ENCODE measurements around the gene SMIM20.

Gene SMIM20

DNA sequence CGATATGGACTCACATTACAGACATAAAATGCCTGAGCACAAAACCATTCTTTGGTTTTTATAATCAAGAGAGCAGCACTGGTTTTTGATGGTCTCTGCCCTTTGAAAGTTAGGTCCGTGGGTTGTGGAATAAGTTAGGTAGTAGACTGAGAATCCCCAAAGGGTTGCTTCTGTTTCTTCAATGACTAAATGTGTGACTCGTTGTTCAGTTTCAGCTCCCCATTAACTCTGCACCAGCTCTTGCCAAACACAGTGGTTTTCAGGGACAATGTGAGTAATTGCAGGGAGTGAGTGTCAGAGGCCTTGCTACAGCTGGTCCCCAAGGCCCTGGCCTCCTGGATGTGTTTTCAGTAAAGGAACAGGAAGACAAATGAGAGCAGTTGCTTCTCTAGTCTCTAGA, 24.8 kb downstream of the SMIM20 start:
- Histone ChIP-seq H3K4ac (ENCODE audit: low read length) (no peak overlapping the region), H3K9me3 (replicated peaks in 1 of 2; ENCODE audit: control insufficient read depth in 2 of 2, insufficient read depth in 1 of 2, low read depth in 1 of 2, low read length in 2 of 2) (no peaks in the 10 kb centered on the region), H3K4me1 (ENCODE audit: control insufficient read depth in 2 of 2, insufficient read depth in 1 of 2, low read depth in 1 of 2, low read length in 2 of 2) (no peaks in the 10 kb centered on the region), H3K23ac (ENCODE audit: low read depth, low read length, poor library complexity) (no peak overlapping the region), H3K4me2 (ENCODE audit: insufficient read depth, low read length, poor library complexity, severe bottlenecking) (no peak overlapping the region), H2BK12ac (ENCODE audit: low read length) (no peak overlapping the region), H2AFZ (ENCODE audit: low read length) (no peak overlapping the region), H2BK120ac (ENCODE audit: low read depth, low read length) (no peak overlapping the region), H2BK5ac (ENCODE audit: low read length) (no peak overlapping the region), H2AK5ac (ENCODE audit: low read depth, low read length) (no peak overlapping the region), H3K27ac (replicated peaks; ENCODE audit: low read length) (no peak overlapping the region), H3K9ac (ENCODE audit: low read depth, low read length, poor library complexity) (no peak overlapping the region), H3K4me3 (ENCODE audit: low read length in 2 of 2) (no peak overlapping the region), H2BK15ac (ENCODE audit: low read length) (no peak overlapping the region), H4K8ac (ENCODE audit: low read depth, low read length) (no peak overlapping the region), H4K91ac (ENCODE audit: low read depth, low read length, poor library complexity) (no peak overlapping the region), H3K18ac (ENCODE audit: low read length) (no peak overlapping the region), H3K14ac (ENCODE audit: low read length) (no peak overlapping the region), H3K27me3 (ENCODE audit: control insufficient read depth in 3 of 3, insufficient read depth in 3 of 3, low read depth in 1 of 3, low read length in 3 of 3) (peaks cover 0 to 8% (median 0%) of the 10 kb centered on the region in 3 experiments), H3K79me1 (ENCODE audit: low read depth, low read length) (no peaks in the 10 kb centered on the region), H3K36me3 (replicated peaks in 1 of 2; ENCODE audit: control insufficient read depth in 2 of 2, insufficient read depth in 2 of 2, low read length in 2 of 2) (no peaks in the 10 kb centered on the region)
- WGBS, 2 donors (ENCODE audit: extremely low coverage in 2 of 2, insufficient read length in 2 of 2, insufficient replicate concordance in 1 of 2) = no CpG with 5 or more reads among the region's 3 CpGs
- no peak for DNase-seq (ENCODE audit: low spot score)

DNA sequence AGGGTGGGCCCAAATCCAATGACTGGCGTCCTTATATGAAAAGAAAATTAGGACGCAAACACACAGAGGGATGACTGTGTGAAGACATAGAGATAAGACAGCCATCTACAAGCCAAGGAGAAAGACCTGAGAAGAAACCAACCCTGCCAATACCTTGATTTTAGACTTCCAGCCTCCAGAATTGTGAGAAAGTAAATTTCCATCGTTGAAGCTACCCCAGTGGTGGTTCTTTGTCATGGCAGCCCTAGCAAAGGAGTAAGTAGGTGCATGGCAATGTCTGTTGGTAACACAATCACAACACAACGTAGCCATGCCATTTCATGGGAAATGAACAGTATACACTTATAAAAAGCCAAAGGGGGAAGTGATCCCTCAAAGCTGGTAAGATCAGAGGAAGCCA, 25.3 kb downstream of the SMIM20 start:
- no peak overlapping the region for H3K4ac ChIP-seq (ENCODE audit: low read length)
- H3K9ac ChIP-seq (ENCODE audit: low read depth, low read length, poor library complexity) = no peak overlapping the region
- H3K9me3 ChIP-seq (replicated peaks in 1 of 2; ENCODE audit: control insufficient read depth in 2 of 2, insufficient read depth in 1 of 2, low read depth in 1 of 2, low read length in 2 of 2) = no peaks in the 10 kb centered on the region
- H3K27ac ChIP-seq (replicated peaks; ENCODE audit: low read length) = no peak overlapping the region
- H2BK12ac ChIP-seq (ENCODE audit: low read length) = no peak overlapping the region
- H2BK5ac ChIP-seq (ENCODE audit: low read length) = no peak overlapping the region
- H3K27me3 ChIP-seq (ENCODE audit: control insufficient read depth in 3 of 3, insufficient read depth in 3 of 3, low read depth in 1 of 3, low read length in 3 of 3) = peaks cover 0 to 8% (median 0%) of the 10 kb centered on the region in 3 experiments
- no peak overlapping the region for H2AK5ac ChIP-seq (ENCODE audit: low read depth, low read length)
- H3K4me3 ChIP-seq (ENCODE audit: low read length in 2 of 2) = no peak overlapping the region
- no peak for DNase-seq (ENCODE audit: low spot score)
- no peak overlapping the region for H3K14ac ChIP-seq (ENCODE audit: low read length)
- no CpG with 5 or more reads among the region's 4 CpGs for WGBS, 2 donors (ENCODE audit: extremely low coverage in 2 of 2, insufficient read length in 2 of 2, insufficient replicate concordance in 1 of 2)
- no peak overlapping the region for H2BK15ac ChIP-seq (ENCODE audit: low read length)
- no peak overlapping the region for H3K18ac ChIP-seq (ENCODE audit: low read length)
- no peak overlapping the region for H4K8ac ChIP-seq (ENCODE audit: low read depth, low read length)
- H3K23ac ChIP-seq (ENCODE audit: low read depth, low read length, poor library complexity) = no peak overlapping the region
- H2BK120ac ChIP-seq (ENCODE audit: low read depth, low read length) = no peak overlapping the region
- H3K36me3 ChIP-seq (replicated peaks in 1 of 2; ENCODE audit: control insufficient read depth in 2 of 2, insufficient read depth in 2 of 2, low read length in 2 of 2) = no peaks in the 10 kb centered on the region
- H4K91ac ChIP-seq (ENCODE audit: low read depth, low read length, poor library complexity) = no peak overlapping the region
- no peak overlapping the region for H3K4me2 ChIP-seq (ENCODE audit: insufficient read depth, low read length, poor library complexity, severe bottlenecking)
- no peak overlapping the region for H2AFZ ChIP-seq (ENCODE audit: low read length)
- no peaks in the 10 kb centered on the region for H3K79me1 ChIP-seq (ENCODE audit: low read depth, low read length)
- H3K4me1 ChIP-seq (ENCODE audit: control insufficient read depth in 2 of 2, insufficient read depth in 1 of 2, low read depth in 1 of 2, low read length in 2 of 2) = peaks cover 0 to 2% of the 10 kb centered on the region in 2 donors

DNA sequence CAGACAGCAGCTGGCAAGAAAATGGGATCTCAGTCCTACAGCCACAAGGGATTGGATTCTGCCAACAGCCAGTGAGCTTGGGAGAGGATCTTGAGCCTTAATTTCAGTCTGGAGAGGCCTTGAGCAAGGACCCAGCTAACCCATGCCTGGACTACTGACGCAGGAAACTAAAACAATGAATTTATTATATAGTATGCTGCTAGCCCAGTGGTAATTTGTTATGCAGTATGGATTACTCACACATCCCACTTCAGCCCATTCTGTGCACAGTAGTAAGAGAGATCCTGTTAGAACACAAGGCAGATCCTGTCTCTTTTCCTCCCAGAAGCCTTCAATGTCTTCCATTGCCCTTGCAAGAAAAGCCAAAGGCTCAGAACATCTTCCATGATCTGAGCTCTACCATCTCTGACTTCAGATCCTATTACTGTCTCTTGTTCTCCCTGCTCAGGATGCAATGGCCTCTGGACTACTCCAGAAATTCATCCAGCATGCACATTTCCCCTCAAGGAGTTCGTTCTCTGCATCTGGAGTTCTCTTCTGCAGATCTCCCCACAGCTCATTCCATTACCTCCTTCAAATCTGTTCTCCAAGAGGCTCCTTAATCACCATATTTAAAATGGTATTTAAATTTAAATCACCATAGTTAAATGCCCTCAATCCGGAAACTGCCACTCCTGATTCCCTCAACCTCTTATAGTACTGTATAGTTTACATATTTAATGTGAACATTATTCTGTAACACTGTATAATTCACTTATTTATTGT, 27.6 kb downstream of the SMIM20 start:
- WGBS, 2 donors (ENCODE audit: extremely low coverage in 2 of 2, insufficient read length in 2 of 2, insufficient replicate concordance in 1 of 2) = no CpG with 5 or more reads among the region's 3 CpGs
- H3K4me2 ChIP-seq (ENCODE audit: insufficient read depth, low read length, poor library complexity, severe bottlenecking) = no peak overlapping the region

DNA sequence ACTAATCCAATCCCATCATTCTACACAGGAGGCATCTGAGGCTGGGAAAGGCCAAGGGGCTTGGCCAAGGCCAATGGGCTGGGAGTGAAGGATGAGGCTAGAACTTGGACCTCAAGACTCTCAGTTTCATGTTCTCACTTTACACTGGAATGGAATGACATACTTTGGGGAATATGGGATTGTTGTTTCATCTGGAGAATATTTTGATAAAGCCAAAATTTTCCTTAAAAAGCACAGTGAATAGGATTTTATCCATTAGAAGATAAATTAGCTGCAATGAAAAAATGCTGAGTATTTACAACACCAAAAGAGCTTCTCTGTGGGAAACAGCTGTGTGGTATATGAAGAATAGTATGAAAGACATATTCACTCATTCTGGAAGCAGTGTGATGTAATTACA, 29.3 kb downstream of the SMIM20 start:
- H2BK15ac ChIP-seq (ENCODE audit: low read length) = no peak overlapping the region
- H3K18ac ChIP-seq (ENCODE audit: low read length) = no peak overlapping the region
- no peak overlapping the region for H2BK12ac ChIP-seq (ENCODE audit: low read length)
- no peak overlapping the region for H4K91ac ChIP-seq (ENCODE audit: low read depth, low read length, poor library complexity)
- no peak overlapping the region for H4K8ac ChIP-seq (ENCODE audit: low read depth, low read length)
- no peak overlapping the region for H2AK5ac ChIP-seq (ENCODE audit: low read depth, low read length)
- no peak overlapping the region for H3K4me3 ChIP-seq (ENCODE audit: low read length in 2 of 2)
- H3K79me1 ChIP-seq (ENCODE audit: low read depth, low read length) = no peaks in the 10 kb centered on the region
- H3K4me1 ChIP-seq (ENCODE audit: control insufficient read depth in 2 of 2, insufficient read depth in 1 of 2, low read depth in 1 of 2, low read length in 2 of 2) = peaks cover 0 to 2% of the 10 kb centered on the region in 2 donors
- H3K27ac ChIP-seq (replicated peaks; ENCODE audit: low read length) = no peak overlapping the region
- no peak overlapping the region for H2BK120ac ChIP-seq (ENCODE audit: low read depth, low read length)
- DNase-seq (ENCODE audit: low spot score) = no peak
- no peaks in the 10 kb centered on the region for H3K36me3 ChIP-seq (replicated peaks in 1 of 2; ENCODE audit: control insufficient read depth in 2 of 2, insufficient read depth in 2 of 2, low read length in 2 of 2)
- no peaks in the 10 kb centered on the region for H3K9me3 ChIP-seq (replicated peaks in 1 of 2; ENCODE audit: control insufficient read depth in 2 of 2, insufficient read depth in 1 of 2, low read depth in 1 of 2, low read length in 2 of 2)
- no peak overlapping the region for H3K4me2 ChIP-seq (ENCODE audit: insufficient read depth, low read length, poor library complexity, severe bottlenecking)
- H3K14ac ChIP-seq (ENCODE audit: low read length) = no peak overlapping the region
- no peak overlapping the region for H3K4ac ChIP-seq (ENCODE audit: low read length)
- no peak overlapping the region for H3K9ac ChIP-seq (ENCODE audit: low read depth, low read length, poor library complexity)
- no peak overlapping the region for H2BK5ac ChIP-seq (ENCODE audit: low read length)
- H2AFZ ChIP-seq (ENCODE audit: low read length) = no peak overlapping the region
- H3K27me3 ChIP-seq (ENCODE audit: control insufficient read depth in 3 of 3, insufficient read depth in 3 of 3, low read depth in 1 of 3, low read length in 3 of 3) = peaks cover 0 to 8% (median 0%) of the 10 kb centered on the region in 3 experiments
- H3K23ac ChIP-seq (ENCODE audit: low read depth, low read length, poor library complexity) = no peak overlapping the region

More for the DNA sequence above, 27.6 kb downstream of the SMIM20 start:
- H2BK15ac ChIP-seq (ENCODE audit: low read length) = no peak overlapping the region
- peaks cover 0 to 8% (median 0%) of the 10 kb centered on the region in 3 experiments for H3K27me3 ChIP-seq (ENCODE audit: control insufficient read depth in 3 of 3, insufficient read depth in 3 of 3, low read depth in 1 of 3, low read length in 3 of 3)
- no peak overlapping the region for H3K4me3 ChIP-seq (ENCODE audit: low read length in 2 of 2)
- no peak overlapping the region for H3K23ac ChIP-seq (ENCODE audit: low read depth, low read length, poor library complexity)
- H2BK5ac ChIP-seq (ENCODE audit: low read length) = no peak overlapping the region
- no peak overlapping the region for H3K4ac ChIP-seq (ENCODE audit: low read length)
- H2AFZ ChIP-seq (ENCODE audit: low read length) = no peak overlapping the region
- DNase-seq (ENCODE audit: low spot score) = no peak
- no peak overlapping the region for H3K9ac ChIP-seq (ENCODE audit: low read depth, low read length, poor library complexity)
- H3K4me1 ChIP-seq (ENCODE audit: control insufficient read depth in 2 of 2, insufficient read depth in 1 of 2, low read depth in 1 of 2, low read length in 2 of 2) = peaks cover 0 to 2% of the 10 kb centered on the region in 2 donors
- H3K79me1 ChIP-seq (ENCODE audit: low read depth, low read length) = no peaks in the 10 kb centered on the region
- H3K9me3 ChIP-seq (replicated peaks in 1 of 2; ENCODE audit: control insufficient read depth in 2 of 2, insufficient read depth in 1 of 2, low read depth in 1 of 2, low read length in 2 of 2) = no peaks in the 10 kb centered on the region
- no peak overlapping the region for H3K27ac ChIP-seq (replicated peaks; ENCODE audit: low read length)
- H2BK12ac ChIP-seq (ENCODE audit: low read length) = no peak overlapping the region
- no peak overlapping the region for H4K91ac ChIP-seq (ENCODE audit: low read depth, low read length, poor library complexity)
- no peaks in the 10 kb centered on the region for H3K36me3 ChIP-seq (replicated peaks in 1 of 2; ENCODE audit: control insufficient read depth in 2 of 2, insufficient read depth in 2 of 2, low read length in 2 of 2)
- H3K14ac ChIP-seq (ENCODE audit: low read length) = no peak overlapping the region
- no peak overlapping the region for H2BK120ac ChIP-seq (ENCODE audit: low read depth, low read length)
- no peak overlapping the region for H2AK5ac ChIP-seq (ENCODE audit: low read depth, low read length)
- H4K8ac ChIP-seq (ENCODE audit: low read depth, low read length) = no peak overlapping the region
- no peak overlapping the region for H3K18ac ChIP-seq (ENCODE audit: low read length)
